Limb (tissue), 2 donors: ENCODE measurements around the gene GPR132.
"Not testable (repeated sequence)": the region's sequence is repeated elsewhere in the genome, so short reads cannot be mapped to it uniquely, and the experiment has no call there.

Source experiments
- DNase-seq, 2 donors: peaks; one replicate each; pipeline ENCODE4 v3.0.0-alpha.2; 2016; ENCODE audit errors: extremely low spot score in 2 of 2

Gene GPR132

GRCh38 chr14:105091054-105091516 is 25.9 kb upstream of the GPR132 start:
- DNase-seq = no peak

GRCh38 chr14:105090493-105091053 is 25.3 kb upstream of the GPR132 start:
- DNase-seq = peak; percentile 68 to 86

- peak in 1 of 2 donors; percentile 38 for DNase-seq
Measured at GRCh38 chr14:105089746-105090492, 24.7 kb upstream of the GPR132 start.

GRCh38 chr14:105088812-105089745 is 23.8 kb upstream of the GPR132 start:
- DNase-seq = peak in 1 of 2 donors; percentile 53

- DNase-seq = peak in 1 of 2 donors; percentile 60
Measured at GRCh38 chr14:105087963-105088811, 23.0 kb upstream of the GPR132 start.

- DNase-seq = peak in 1 of 2 donors; percentile 69
Measured at GRCh38 chr14:105087308-105087962, 22.2 kb upstream of the GPR132 start.

GRCh38 chr14:105086833-105087307 is 21.6 kb upstream of the GPR132 start:
- peak in 1 of 2 donors; percentile 83 for DNase-seq

- DNase-seq = no peak
Measured at GRCh38 chr14:105085766-105086165, 20.5 kb upstream of the GPR132 start.

- DNase-seq = no peak
Measured at GRCh38 chr14:105084741-105085571, 19.7 kb upstream of the GPR132 start.

GRCh38 chr14:105083926-105084685 is 18.9 kb upstream of the GPR132 start:
- no peak for DNase-seq

GRCh38 chr14:105082703-105083102 is 17.5 kb upstream of the GPR132 start:
- no peak for DNase-seq

GRCh38 chr14:105081473-105081872 is 16.2 kb upstream of the GPR132 start:
- DNase-seq = not testable (repeated sequence)

GRCh38 chr14:105080161-105080560 is 14.9 kb upstream of the GPR132 start:
- no peak for DNase-seq

GRCh38 chr14:105078294-105078693 is 13.1 kb upstream of the GPR132 start:
- DNase-seq = no peak

- no peak for DNase-seq
Measured at GRCh38 chr14:105077649-105077995, 12.4 kb upstream of the GPR132 start.

GRCh38 chr14:105076805-105077648 is 11.8 kb upstream of the GPR132 start:
- peak in 1 of 2 donors; percentile 24 for DNase-seq

GRCh38 chr14:105076296-105076804 is 11.1 kb upstream of the GPR132 start:
- DNase-seq = peak in 1 of 2 donors; percentile 31
